WTC11 (cell line): ENCODE data around the gene ZNF576.

Experiments
- PRDM15 ChIP-seq: sonication (generic); formaldehyde crosslinking; IDR thresholded peaks from 2 replicates; pipeline ENCODE4 v1.8.0; 2022; ENCODE audit warnings: missing genetic modification reagents
- TEAD4 ChIP-seq: sonication (generic); formaldehyde crosslinking; IDR thresholded peaks from 2 replicates; pipeline ENCODE4 v1.8.0; 2022; ENCODE audit warnings: mild to moderate bottlenecking, missing genetic modification reagents

- TF ChIP-seq PRDM15 (CRISPR knock-in tag) (no peak), TEAD4 (no peak)
These were observed 43.4 kb downstream of the ZNF576 start, which contains the start of gene CADM4 for GRCh38 chr19:43639519-43640423.
